A549 (cell line): ENCODE measurements around the gene BEND5. TPM values are rescaled to one million over a fixed set of nuclear protein-coding genes. Genes with fewer than 3 reads are reported as not detected.

Source experiments
- ATAC-seq, 2 experiments: fragments of 200-7000 bp in 1 of 2; fragments of >200 bp in 1 of 2; cut with Nextera tagmentation in 1 of 2; cut with Tn5 transposase in 1 of 2; 3 replicates each; pipeline versions ENCODE4 v1.8.0 to v1.9.1; 2018 to 2020; ENCODE audit warnings: mild to moderate bottlenecking in 1 of 2, moderate library complexity in 1 of 2
- CTCF ChIA-PET: fragments of 300-600 bp; sonication (Branson Sonifier 250); formaldehyde crosslinking; extraction: SDS; loops from one replicate; lab custom pipeline; 2021; ENCODE audit warnings: antibody characterized with exemption, inconsistent platforms; lab: Yijun Ruan, JAX
- POLR2A ChIA-PET: fragments of 350-600 bp; formaldehyde crosslinking; extraction: SDS; loops from one replicate; lab custom pipeline; 2021; ENCODE audit warnings: antibody characterized with exemption, inconsistent platforms; lab: Yijun Ruan, JAX
- DNase-seq, 2 experiments: peaks; one replicate each; pipeline versions ENCODE4 v3.0.0 to v3.0.0-alpha.2; 2011 to 2016; ENCODE audit warnings: low read depth in 1 of 2, low spot score in 1 of 2
- FAIRE-seq: peaks from 2 replicates; lab custom pipeline; 2011; peaks lifted over from hg19 to GRCh38; lab: Jason Lieb, UNC
- H3K27ac ChIP-seq, 2 experiments: fragments of >200 bp; sonication (Bioruptor Twin); formaldehyde crosslinking; 3 replicates each; pipeline ENCODE4 v1.5.1; 2016 to 2017
- H3K4me1 ChIP-seq: fragments of >200 bp; sonication (Bioruptor Twin); formaldehyde crosslinking; 3 replicates; pipeline ENCODE4 v1.6.1; 2016
- H3K4me2 ChIP-seq: fragments of >200 bp; sonication (Bioruptor Twin); formaldehyde crosslinking; 3 replicates; pipeline ENCODE4 v1.6.1; 2016
- H3K4me3 ChIP-seq: fragments of >200 bp; sonication (Bioruptor Twin); formaldehyde crosslinking; 3 replicates; pipeline ENCODE4 v1.5.1; 2016
- H3K9me3 ChIP-seq: fragments of >200 bp; sonication (Bioruptor Twin); formaldehyde crosslinking; 3 replicates; pipeline ENCODE4 v1.6.1; 2016
- CHD4 ChIP-seq: fragments of 200-600 bp; sonication (generic); IDR thresholded peaks from 2 replicates; pipeline ENCODE4 v1.6.1; 2016; ENCODE audit warnings: antibody characterized with exemption, mild to moderate bottlenecking, borderline replicate concordance
- FOSB ChIP-seq: fragments of 250-450 bp; sonication (Bioruptor Pico); IDR thresholded peaks from 2 replicates; pipeline ENCODE4 v1.5.0; 2020; ENCODE audit warnings: mild to moderate bottlenecking, moderate library complexity
- GATA3 ChIP-seq: IDR thresholded peaks from 2 replicates; pipeline ENCODE4 v1.6.1; 2012; ENCODE audit warnings: borderline replicate concordance
- HDAC2 ChIP-seq: fragments of 200-600 bp; sonication (generic); IDR thresholded peaks from 2 replicates; pipeline ENCODE4 v1.6.1; 2016
- HEYL ChIP-seq: fragments of 250-450 bp; sonication (Bioruptor Pico); IDR thresholded peaks from 2 replicates; pipeline ENCODE4 v1.8.0; 2021; ENCODE audit warnings: mild to moderate bottlenecking, moderate library complexity
- HOXA7 ChIP-seq: fragments of 250-450 bp; sonication (Bioruptor Pico); IDR thresholded peaks from 2 replicates; pipeline ENCODE4 v1.5.0; 2020; ENCODE audit warnings: mild to moderate bottlenecking, moderate library complexity
- HOXB5 ChIP-seq: fragments of 250-450 bp; sonication (Bioruptor Pico); IDR thresholded peaks from 2 replicates; pipeline ENCODE4 v1.5.0; 2020; ENCODE audit warnings: mild to moderate bottlenecking, moderate library complexity
- KDM5A ChIP-seq: fragments of 200-600 bp; sonication (generic); IDR thresholded peaks from 2 replicates; pipeline ENCODE4 v1.6.1; 2016; ENCODE audit warnings: antibody characterized with exemption, mild to moderate bottlenecking
- NR3C1 ChIP-seq: fragments of >200 bp; sonication (Bioruptor Twin); formaldehyde crosslinking; IDR thresholded peaks from 3 replicates; pipeline ENCODE4 v1.6.1; 2017
- PHF8 ChIP-seq: fragments of 200-600 bp; sonication (generic); IDR thresholded peaks from 2 replicates; pipeline ENCODE4 v1.6.1; 2016; ENCODE audit warnings: low read depth, mild to moderate bottlenecking, antibody characterized with exemption, moderate library complexity, borderline replicate concordance
- POLR2A ChIP-seq: IDR thresholded peaks from 2 replicates; pipeline ENCODE4 v1.6.1; 2012; ENCODE audit warnings: mild to moderate bottlenecking, low read length
- RCOR1 ChIP-seq: fragments of 150-350 bp; IDR thresholded peaks from 2 replicates; pipeline ENCODE4 v1.6.1; 2014; ENCODE audit warnings: antibody characterized with exemption, low read length, low read depth
- SREBF2 ChIP-seq: fragments of 450-650 bp; IDR thresholded peaks from 2 replicates; pipeline ENCODE4 v1.6.1; 2014; ENCODE audit warnings: mild to moderate bottlenecking, moderate library complexity
- ZC3H11A ChIP-seq: fragments of 450-650 bp; IDR thresholded peaks from 2 replicates; pipeline ENCODE4 v1.6.1; 2014; ENCODE audit warnings: antibody characterized with exemption, mild to moderate bottlenecking
- ZFP36 ChIP-seq: fragments of 450-650 bp; IDR thresholded peaks from 2 replicates; pipeline ENCODE4 v1.6.1; 2014; ENCODE audit warnings: borderline replicate concordance; ENCODE audit not compliant: partially characterized antibody
- WGBS: methylation state at CpG from one replicate; pipeline ENCODE4 v1.1.6; 2017; ENCODE audit errors: missing lambda C conversion rate; 5-methylcytosine and 5-hydroxymethylcytosine counted together
- polyA plus RNA-seq, 4 experiments: library from polyadenylated mRNA; depleted of rRNA in 3 of 4; stranded (reverse); fragments of >200 nt; fragmentation: RNase III in 1 of 4; extraction: RNeasy Plus Mini Kit Qiagen cat#74134 plus additional on column Dnase treatment in 1 of 4; gene quantifications; 2 replicates in 3 of 4; 3 replicates in 1 of 4; pipeline ENCODE4 v1.2.3, GENCODE V29; 2011 to 2017
- TF ChIP-seq, protein P1 (sequence below): fragments of >200 bp; sonication (Bioruptor Twin); formaldehyde crosslinking; IDR thresholded peaks from 2 replicates; pipeline ENCODE4 v1.6.1; 2016
- TF ChIP-seq, protein P2 (sequence below): fragments of 200-600 bp; sonication (generic); IDR thresholded peaks from 2 replicates; pipeline ENCODE4 v1.6.1; 2016; ENCODE audit warnings: antibody characterized with exemption, mild to moderate bottlenecking, moderate library complexity
- TF ChIP-seq, protein P3 (sequence below): fragments of >200 bp; sonication (Bioruptor Twin); formaldehyde crosslinking; IDR thresholded peaks from 3 replicates; pipeline ENCODE4 v1.6.1; 2016
- TF ChIP-seq, protein P4 (sequence below): fragments of >200 bp; sonication (Bioruptor Twin); formaldehyde crosslinking; IDR thresholded peaks from 3 replicates; pipeline ENCODE4 v1.5.1; 2016

Gene BEND5
- polyA plus RNA-seq, 2 of the 4 experiments (the other 2 are of a cell fraction), result not detected

DNA sequence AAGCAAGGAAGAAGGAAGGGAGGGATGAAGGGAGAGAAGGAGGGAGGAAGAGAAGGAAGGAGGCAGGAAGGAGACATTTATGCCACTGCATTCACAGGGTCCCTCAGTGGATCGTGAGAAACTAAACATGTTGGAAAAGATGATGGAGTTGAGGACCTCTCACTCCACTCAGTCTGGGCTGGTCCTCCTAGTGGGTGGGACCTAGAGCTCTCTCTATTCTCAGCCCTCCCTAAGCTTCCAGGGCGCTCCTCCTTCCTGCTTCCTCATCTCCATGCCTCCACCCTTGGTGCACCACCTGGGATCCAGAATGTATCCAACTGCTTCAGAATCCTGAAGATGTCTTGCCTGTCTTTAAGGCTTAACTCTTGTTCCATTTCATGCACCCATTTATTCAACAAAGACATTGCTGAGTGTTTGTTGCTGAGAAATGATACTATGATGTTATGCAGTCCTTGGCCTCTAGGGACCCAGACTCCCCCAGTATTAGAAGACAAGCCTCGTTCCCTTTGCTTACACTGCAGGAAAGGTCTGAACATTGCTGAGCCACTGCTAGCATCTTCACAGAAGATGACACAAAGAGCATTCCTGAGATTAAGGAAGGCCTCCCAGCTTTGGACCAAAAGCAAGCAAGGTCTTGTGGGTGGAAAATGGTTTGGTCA lies 88.5 kb downstream of the BEND5 start:
- FAIRE-seq (no peak), DNase-seq (peak; percentile 10 to 15), ATAC-seq (peak; percentile 82 to 94; a peak in 4 of 6 replicates)
- ChIA-PET CTCF (interaction anchor here (0.7 to 2.4 kb wide), 2 partner anchors 11 to 1469 kb away, joined by 3 to 11 read pairs; no protein-coding TSS in a partner anchor), POLR2A (no interaction called here)
- Histone ChIP-seq H3K4me2 (no peak overlapping the region), H3K27ac (no peak overlapping the region), H3K9me3 (no peaks in the 10 kb centered on the region), H3K4me1 (no peaks in the 10 kb centered on the region), H3K4me3 (no peak overlapping the region)
- 31% methylated on average over 3 of the region's 3 CpGs for WGBS
- TF ChIP-seq NR3C1 (no peak), PHF8 (no peak), CHD4 (no peak), RCOR1 (no peak), KDM5A (no peak), HDAC2 (no peak), HOXB5 (CRISPR knock-in tag) (no peak), POLR2A (no peak), GATA3 (no peak), SREBF2 (no peak), ZFP36 (no peak), HOXA7 (CRISPR knock-in tag) (no peak)
- TF ChIP-seq, protein P1, sequence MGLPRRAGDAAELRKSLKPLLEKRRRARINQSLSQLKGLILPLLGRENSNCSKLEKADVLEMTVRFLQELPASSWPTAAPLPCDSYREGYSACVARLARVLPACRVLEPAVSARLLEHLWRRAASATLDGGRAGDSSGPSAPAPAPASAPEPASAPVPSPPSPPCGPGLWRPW, result no peak
- TF ChIP-seq, protein P2, sequence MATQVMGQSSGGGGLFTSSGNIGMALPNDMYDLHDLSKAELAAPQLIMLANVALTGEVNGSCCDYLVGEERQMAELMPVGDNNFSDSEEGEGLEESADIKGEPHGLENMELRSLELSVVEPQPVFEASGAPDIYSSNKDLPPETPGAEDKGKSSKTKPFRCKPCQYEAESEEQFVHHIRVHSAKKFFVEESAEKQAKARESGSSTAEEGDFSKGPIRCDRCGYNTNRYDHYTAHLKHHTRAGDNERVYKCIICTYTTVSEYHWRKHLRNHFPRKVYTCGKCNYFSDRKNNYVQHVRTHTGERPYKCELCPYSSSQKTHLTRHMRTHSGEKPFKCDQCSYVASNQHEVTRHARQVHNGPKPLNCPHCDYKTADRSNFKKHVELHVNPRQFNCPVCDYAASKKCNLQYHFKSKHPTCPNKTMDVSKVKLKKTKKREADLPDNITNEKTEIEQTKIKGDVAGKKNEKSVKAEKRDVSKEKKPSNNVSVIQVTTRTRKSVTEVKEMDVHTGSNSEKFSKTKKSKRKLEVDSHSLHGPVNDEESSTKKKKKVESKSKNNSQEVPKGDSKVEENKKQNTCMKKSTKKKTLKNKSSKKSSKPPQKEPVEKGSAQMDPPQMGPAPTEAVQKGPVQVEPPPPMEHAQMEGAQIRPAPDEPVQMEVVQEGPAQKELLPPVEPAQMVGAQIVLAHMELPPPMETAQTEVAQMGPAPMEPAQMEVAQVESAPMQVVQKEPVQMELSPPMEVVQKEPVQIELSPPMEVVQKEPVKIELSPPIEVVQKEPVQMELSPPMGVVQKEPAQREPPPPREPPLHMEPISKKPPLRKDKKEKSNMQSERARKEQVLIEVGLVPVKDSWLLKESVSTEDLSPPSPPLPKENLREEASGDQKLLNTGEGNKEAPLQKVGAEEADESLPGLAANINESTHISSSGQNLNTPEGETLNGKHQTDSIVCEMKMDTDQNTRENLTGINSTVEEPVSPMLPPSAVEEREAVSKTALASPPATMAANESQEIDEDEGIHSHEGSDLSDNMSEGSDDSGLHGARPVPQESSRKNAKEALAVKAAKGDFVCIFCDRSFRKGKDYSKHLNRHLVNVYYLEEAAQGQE, result no peak
- TF ChIP-seq, protein P3, sequence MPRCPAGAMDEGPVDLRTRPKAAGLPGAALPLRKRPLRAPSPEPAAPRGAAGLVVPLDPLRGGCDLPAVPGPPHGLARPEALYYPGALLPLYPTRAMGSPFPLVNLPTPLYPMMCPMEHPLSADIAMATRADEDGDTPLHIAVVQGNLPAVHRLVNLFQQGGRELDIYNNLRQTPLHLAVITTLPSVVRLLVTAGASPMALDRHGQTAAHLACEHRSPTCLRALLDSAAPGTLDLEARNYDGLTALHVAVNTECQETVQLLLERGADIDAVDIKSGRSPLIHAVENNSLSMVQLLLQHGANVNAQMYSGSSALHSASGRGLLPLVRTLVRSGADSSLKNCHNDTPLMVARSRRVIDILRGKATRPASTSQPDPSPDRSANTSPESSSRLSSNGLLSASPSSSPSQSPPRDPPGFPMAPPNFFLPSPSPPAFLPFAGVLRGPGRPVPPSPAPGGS, result no peak
- TF ChIP-seq, protein P4, sequence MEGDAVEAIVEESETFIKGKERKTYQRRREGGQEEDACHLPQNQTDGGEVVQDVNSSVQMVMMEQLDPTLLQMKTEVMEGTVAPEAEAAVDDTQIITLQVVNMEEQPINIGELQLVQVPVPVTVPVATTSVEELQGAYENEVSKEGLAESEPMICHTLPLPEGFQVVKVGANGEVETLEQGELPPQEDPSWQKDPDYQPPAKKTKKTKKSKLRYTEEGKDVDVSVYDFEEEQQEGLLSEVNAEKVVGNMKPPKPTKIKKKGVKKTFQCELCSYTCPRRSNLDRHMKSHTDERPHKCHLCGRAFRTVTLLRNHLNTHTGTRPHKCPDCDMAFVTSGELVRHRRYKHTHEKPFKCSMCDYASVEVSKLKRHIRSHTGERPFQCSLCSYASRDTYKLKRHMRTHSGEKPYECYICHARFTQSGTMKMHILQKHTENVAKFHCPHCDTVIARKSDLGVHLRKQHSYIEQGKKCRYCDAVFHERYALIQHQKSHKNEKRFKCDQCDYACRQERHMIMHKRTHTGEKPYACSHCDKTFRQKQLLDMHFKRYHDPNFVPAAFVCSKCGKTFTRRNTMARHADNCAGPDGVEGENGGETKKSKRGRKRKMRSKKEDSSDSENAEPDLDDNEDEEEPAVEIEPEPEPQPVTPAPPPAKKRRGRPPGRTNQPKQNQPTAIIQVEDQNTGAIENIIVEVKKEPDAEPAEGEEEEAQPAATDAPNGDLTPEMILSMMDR, result no peak

DNA sequence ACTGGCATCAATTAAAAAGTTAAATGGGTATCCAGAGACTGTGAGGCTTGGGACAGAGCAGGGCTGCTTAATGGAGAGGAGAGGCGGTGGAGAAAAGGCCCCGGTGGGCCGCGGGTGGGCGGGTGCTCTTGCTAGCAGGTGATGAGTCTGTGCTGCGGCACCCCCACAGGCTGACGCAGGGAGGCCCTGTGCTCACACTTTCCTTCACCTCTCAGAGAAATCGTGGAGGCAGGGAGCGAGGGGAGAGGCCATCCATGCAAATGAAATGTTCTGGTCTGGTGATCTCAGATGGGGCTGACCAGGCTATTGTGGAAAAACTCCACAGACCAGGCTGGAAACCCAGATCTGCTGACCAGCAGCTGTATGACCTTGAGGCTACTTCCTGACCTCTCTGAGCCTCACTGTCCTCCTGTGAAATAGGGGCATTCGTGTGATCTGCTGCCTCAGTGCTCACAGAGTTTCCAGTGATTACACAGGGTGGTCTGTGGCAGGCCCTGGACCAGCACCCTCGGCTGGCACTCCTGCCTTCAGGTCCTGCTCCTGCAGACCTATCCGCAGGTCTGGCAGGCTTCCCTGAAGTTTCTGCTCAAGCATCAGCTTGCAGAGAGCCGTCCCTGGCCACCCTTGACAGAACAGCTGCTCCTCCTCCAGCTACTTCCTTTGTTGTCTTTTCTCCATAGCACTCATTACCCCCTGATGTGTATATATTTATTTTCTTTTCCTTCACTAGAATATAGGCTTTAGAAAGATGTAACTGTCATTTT lies 89.2 kb downstream of the BEND5 start:
- H3K4me3 ChIP-seq, result no peak overlapping the region

More for the DNA sequence above, 89.2 kb downstream of the BEND5 start:
- FAIRE-seq, result no peak
- ChIA-PET POLR2A (no interaction called here), CTCF (interaction anchor here (2.4 kb wide), 1 partner anchor 10 kb away, joined by 11 read pairs; no protein-coding TSS in a partner anchor)
- no peak for DNase-seq
- Histone ChIP-seq H3K4me2 (no peak overlapping the region), H3K9me3 (no peaks in the 10 kb centered on the region), H3K4me1 (no peaks in the 10 kb centered on the region), H3K27ac (no peak overlapping the region)
- ATAC-seq, result no peak
- 39% methylated on average over 8 of the region's 13 CpGs for WGBS
- TF ChIP-seq HOXB5 (CRISPR knock-in tag) (no peak), FOSB (CRISPR knock-in tag) (no peak), ZC3H11A (no peak), HEYL (CRISPR knock-in tag) (no peak)
